ENCODE measurements around the gene FRMD4B.

- TF ChIP-seq CTCF (conservative IDR thresholded peaks at IDR 0.05; ENCODE audit: low read length) (no peak), EZH2phosphoT487 (IDR thresholded peaks at IDR 0.05; ENCODE audit: borderline replicate concordance, low read depth, low read length) (no peak)
These were observed 26.5 kb downstream of the FRMD4B start for GRCh38 chr3:69359339-69359893.

Measured in OCI-LY7 (cell line).